ENCODE results near the gene MMEL1. TPM values are rescaled to one million over a fixed set of nuclear protein-coding genes. Genes with fewer than 3 reads are reported as not detected.

The MMEL1 gene
- polyA plus RNA-seq, 1 of the 3 experiments (the other 2 are of a cell fraction), result 0.16 TPM

- no peak for DNase-seq
- H3K36me3 ChIP-seq (replicated peaks in 1 of 2; ENCODE audit: control insufficient read depth in 1 of 2, insufficient read depth in 2 of 2, low read length in 1 of 2), result no peaks in the 10 kb centered on the region
- no peak overlapping the region for H3K27ac ChIP-seq (ENCODE audit: low read depth in 2 of 2, low read length in 1 of 2)
- CTCF ChIA-PET, result no interaction called here
- no peak overlapping the region for H3K4me3 ChIP-seq (ENCODE audit: low read depth in 2 of 2, low read length in 1 of 2)
- no peak overlapping the region for H3K4me2 ChIP-seq
- H2AFZ ChIP-seq (ENCODE audit: low read depth), result no peak overlapping the region
- no peaks in the 10 kb centered on the region for H3K9me2 ChIP-seq
- no peak overlapping the region for H3K9ac ChIP-seq
- TF ChIP-seq TCF12 (IDR thresholded peaks at IDR 0.05), result no peak
- TF ChIP-seq FOSL2 (IDR thresholded peaks at IDR 0.05; ENCODE audit: borderline replicate concordance, low read depth), result no peak
- TF ChIP-seq MAX (IDR thresholded peaks at IDR 0.05; ENCODE audit: low read depth), result no peak
- no peak for TF ChIP-seq GABPA (IDR thresholded peaks at IDR 0.05; ENCODE audit: low read depth)
- TF ChIP-seq SIN3A (IDR thresholded peaks at IDR 0.05; ENCODE audit: borderline replicate concordance, low read depth, low read length), result no peak
- TF ChIP-seq IRF3 (IDR thresholded peaks at IDR 0.05; ENCODE audit: low read depth, low read length), result no peak
- no peak for TF ChIP-seq TAF1 (IDR thresholded peaks at IDR 0.05; ENCODE audit: borderline replicate concordance, low read depth, low read length)
- TF ChIP-seq RXRA (IDR thresholded peaks at IDR 0.05; ENCODE audit: borderline replicate concordance, low read depth), result no peak
- no peaks in the 10 kb centered on the region for H3K79me2 ChIP-seq (ENCODE audit: insufficient read depth)
- H4K20me1 ChIP-seq (ENCODE audit: insufficient read depth), result no peaks in the 10 kb centered on the region
- no peaks in the 10 kb centered on the region for H3K27me3 ChIP-seq (ENCODE audit: insufficient read depth)
- H3K4me1 ChIP-seq (ENCODE audit: control insufficient read depth in 1 of 2, insufficient read depth in 2 of 2, low read depth in 1 of 2, low read length in 1 of 2), result no peaks in the 10 kb centered on the region
- POLR2A ChIA-PET, result no interaction called here
- 0% methylated on average over 6 of the region's 10 CpGs for WGBS (ENCODE audit: low lambda C conversion rate)
- 0 out of 2 replicates have a peak, but pooled peaks cover 3% of the 10 kb centered on the region for H3K9me3 ChIP-seq
- H3F3A ChIP-seq (replicated peaks; ENCODE audit: insufficient read depth), result no peaks in the 10 kb centered on the region
Measured at GRCh38 chr1:2650967-2651645, 18.3 kb upstream of the MMEL1 start.

GRCh38 chr1:2646837-2647236, 14.0 kb upstream of the MMEL1 start:
- Histone ChIP-seq H3K79me2 (ENCODE audit: insufficient read depth) (peaks cover 9% of the 10 kb centered on the region; the same call in 1 of the 2 replicates), H3K9me2 (no peaks in the 10 kb centered on the region), H3K9me3 (no peaks in the 10 kb centered on the region), H3K4me1 (ENCODE audit: control insufficient read depth in 1 of 2, insufficient read depth in 2 of 2, low read depth in 1 of 2, low read length in 1 of 2) (peaks cover 0 to 10% of the 10 kb centered on the region in 2 experiments; a peak in 1 of 4 replicates), H3K36me3 (replicated peaks in 1 of 2; ENCODE audit: control insufficient read depth in 1 of 2, insufficient read depth in 2 of 2, low read length in 1 of 2) (no peaks in the 10 kb centered on the region), H3K27me3 (ENCODE audit: insufficient read depth) (no peaks in the 10 kb centered on the region), H3K4me3 (ENCODE audit: low read depth in 2 of 2, low read length in 1 of 2) (no peak overlapping the region), H4K20me1 (ENCODE audit: insufficient read depth) (no peaks in the 10 kb centered on the region), H3K4me2 (no peak overlapping the region), H3K27ac (ENCODE audit: low read depth in 2 of 2, low read length in 1 of 2) (no peak overlapping the region), H3F3A (replicated peaks; ENCODE audit: insufficient read depth) (no peaks in the 10 kb centered on the region), H2AFZ (ENCODE audit: low read depth) (no peak overlapping the region), H3K9ac (no peak overlapping the region)
- DNase-seq, result no peak
- ChIA-PET POLR2A (no interaction called here), CTCF (interaction anchor here (0.8 kb wide), 1 partner anchor 60 kb away, joined by 3 read pairs; no protein-coding TSS in a partner anchor)
- TF ChIP-seq NRF1 (IDR thresholded peaks at IDR 0.05; ENCODE audit: low read depth, low read length), result no peak
- TF ChIP-seq RXRA (IDR thresholded peaks at IDR 0.05; ENCODE audit: borderline replicate concordance, low read depth), result no peak
- TF ChIP-seq SMC3 (IDR thresholded peaks at IDR 0.05; ENCODE audit: low read depth, low read length), result no peak
- TF ChIP-seq TEAD4 (IDR thresholded peaks at IDR 0.05; ENCODE audit: borderline replicate concordance, insufficient read depth), result no peak
- TF ChIP-seq ZBTB33 (IDR thresholded peaks at IDR 0.05; ENCODE audit: borderline replicate concordance, low read depth), result no peak
- TF ChIP-seq RAD21 (IDR thresholded peaks at IDR 0.05; ENCODE audit: low read length), result no peak
- TF ChIP-seq FOXJ3 (CRISPR knock-in tag; IDR thresholded peaks at IDR 0.05), result no peak
- no peak for TF ChIP-seq TAF1 (IDR thresholded peaks at IDR 0.05; ENCODE audit: borderline replicate concordance, low read depth, low read length)
- TF ChIP-seq JUND (IDR thresholded peaks at IDR 0.05), result no peak
- TF ChIP-seq EP300 (IDR thresholded peaks at IDR 0.05; ENCODE audit: borderline replicate concordance in 1 of 2, low read depth in 1 of 2, low read length in 1 of 2), result no peak
- no peak for TF ChIP-seq TCF12 (IDR thresholded peaks at IDR 0.05)
- TF ChIP-seq REST (IDR thresholded peaks at IDR 0.05; ENCODE audit: low read depth, low read length), result no peak
- 3% methylated on average over 5 of the region's 5 CpGs for WGBS (ENCODE audit: low lambda C conversion rate)
